ENCODE data around the gene DAZAP1.

DNA sequence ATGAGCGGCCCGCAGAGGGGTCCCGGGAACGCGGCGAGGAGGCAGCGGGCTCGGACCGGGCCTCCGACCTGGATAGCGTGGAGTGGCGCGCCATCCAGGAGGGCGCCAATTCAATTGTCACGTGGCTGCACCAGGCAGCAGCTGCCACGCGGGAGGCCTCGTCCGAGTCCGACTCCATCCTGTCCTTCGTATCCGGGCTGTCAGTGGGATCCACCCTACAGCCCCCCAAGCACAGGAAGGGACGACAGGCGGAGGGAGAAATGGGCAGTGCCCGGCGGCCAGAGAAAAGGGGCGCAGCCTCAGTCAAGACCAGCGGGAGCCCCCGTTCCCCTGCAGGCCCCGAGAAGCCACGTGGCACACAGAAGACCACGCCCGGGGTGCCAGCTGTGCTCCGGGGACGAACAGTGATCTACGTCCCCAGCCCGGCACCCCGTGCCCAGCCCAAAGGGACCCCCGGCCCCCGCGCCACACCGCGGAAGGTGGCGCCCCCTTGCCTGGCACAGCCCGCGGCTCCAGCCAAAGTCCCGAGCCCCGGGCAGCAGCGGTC is 61.0 kb downstream of the DAZAP1 start:
- TF ChIP-seq, protein P1, sequence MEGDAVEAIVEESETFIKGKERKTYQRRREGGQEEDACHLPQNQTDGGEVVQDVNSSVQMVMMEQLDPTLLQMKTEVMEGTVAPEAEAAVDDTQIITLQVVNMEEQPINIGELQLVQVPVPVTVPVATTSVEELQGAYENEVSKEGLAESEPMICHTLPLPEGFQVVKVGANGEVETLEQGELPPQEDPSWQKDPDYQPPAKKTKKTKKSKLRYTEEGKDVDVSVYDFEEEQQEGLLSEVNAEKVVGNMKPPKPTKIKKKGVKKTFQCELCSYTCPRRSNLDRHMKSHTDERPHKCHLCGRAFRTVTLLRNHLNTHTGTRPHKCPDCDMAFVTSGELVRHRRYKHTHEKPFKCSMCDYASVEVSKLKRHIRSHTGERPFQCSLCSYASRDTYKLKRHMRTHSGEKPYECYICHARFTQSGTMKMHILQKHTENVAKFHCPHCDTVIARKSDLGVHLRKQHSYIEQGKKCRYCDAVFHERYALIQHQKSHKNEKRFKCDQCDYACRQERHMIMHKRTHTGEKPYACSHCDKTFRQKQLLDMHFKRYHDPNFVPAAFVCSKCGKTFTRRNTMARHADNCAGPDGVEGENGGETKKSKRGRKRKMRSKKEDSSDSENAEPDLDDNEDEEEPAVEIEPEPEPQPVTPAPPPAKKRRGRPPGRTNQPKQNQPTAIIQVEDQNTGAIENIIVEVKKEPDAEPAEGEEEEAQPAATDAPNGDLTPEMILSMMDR (IDR thresholded peaks at IDR 0.05): no peak
- TF ChIP-seq ZFX (IDR thresholded peaks at IDR 0.05; ENCODE audit: borderline replicate concordance): no peak

Measured in 22Rv1 (cell line).